Urinary bladder (tissue), 4 donors: Measurements from ENCODE around the gene CCDC201. TPM values are rescaled to one million over a fixed set of nuclear protein-coding genes. Genes with fewer than 3 reads are reported as not detected.
"Not testable (repeated sequence)": the region's sequence is repeated elsewhere in the genome, so short reads cannot be mapped to it uniquely, and the experiment has no call there.

Source experiments
- DNase-seq: peaks from one replicate; pipeline ENCODE4 v3.0.0-alpha.2; 2015; ENCODE audit errors: extremely low spot score
- H3K27ac ChIP-seq: one replicate; pipeline ENCODE4 v1.5.1; 2013; ENCODE audit warnings: low read depth, mild to moderate bottlenecking, moderate library complexity
- H3K36me3 ChIP-seq: one replicate; pipeline ENCODE4 v1.6.1; 2013; ENCODE audit warnings: mild to moderate bottlenecking, moderate library complexity; ENCODE audit not compliant: insufficient read depth
- H3K4me1 ChIP-seq: one replicate; pipeline ENCODE4 v1.6.1; 2013; ENCODE audit warnings: mild to moderate bottlenecking, moderate library complexity; ENCODE audit not compliant: insufficient read depth
- H3K4me3 ChIP-seq: one replicate; pipeline ENCODE4 v1.5.1; 2013; ENCODE audit warnings: low read depth, low read length
- WGBS: extraction: QIAGEN DNeasy Blood & Tissue Kit; methylation state at CpG from one replicate; pipeline ENCODE4 v1.1.7; 2013; 5-methylcytosine and 5-hydroxymethylcytosine counted together
- polyA plus RNA-seq: library from polyadenylated mRNA; stranded (reverse); fragments of 200-250 nt; gene quantifications from one replicate; pipeline ENCODE4 v1.2.3, GENCODE V29; 2013
- total RNA-seq: library from RNA; depleted of rRNA; stranded (reverse); fragments of >200 nt; gene quantifications from one replicate; pipeline ENCODE4 v1.2.3, GENCODE V29; 2014
- donor health status: healthy with polysubstance abuse.
- donor health status: healthy.

CCDC201 gene
- total and polyA plus RNA-seq, 2 donors = not detected

GRCh38 chr7:45846536-45846935 is 26.3 kb downstream of the CCDC201 start:
- 32% methylated on average over 5 of the region's 5 CpGs for WGBS

GRCh38 chr7:45841926-45842717 is 30.8 kb downstream of the CCDC201 start:
- WGBS = 55% methylated on average over 4 of the region's 4 CpGs
- DNase-seq, H3K4me3 ChIP-seq, H3K27ac ChIP-seq, H3K4me1 ChIP-seq, H3K36me3 ChIP-seq: not testable (repeated sequence)

More at GRCh38 chr7:45846536-45846935, 26.3 kb downstream of the CCDC201 start:
- not testable (repeated sequence) for H3K27ac ChIP-seq, H3K4me1 ChIP-seq, H3K4me3 ChIP-seq, DNase-seq, H3K36me3 ChIP-seq

- not testable (repeated sequence) for H3K4me1 ChIP-seq, H3K27ac ChIP-seq, H3K36me3 ChIP-seq, DNase-seq, H3K4me3 ChIP-seq
- WGBS = 64% methylated on average over 2 of the region's 2 CpGs
These were observed 34.0 kb downstream of the CCDC201 start for GRCh38 chr7:45838852-45839251.

GRCh38 chr7:45832433-45833177 is 40.3 kb downstream of the CCDC201 start:
- H3K4me1 ChIP-seq, H3K36me3 ChIP-seq, H3K4me3 ChIP-seq, H3K27ac ChIP-seq, DNase-seq: not testable (repeated sequence)
- 65% methylated on average over 9 of the region's 9 CpGs for WGBS

- not testable (repeated sequence) for H3K4me3 ChIP-seq, H3K27ac ChIP-seq, H3K4me1 ChIP-seq, DNase-seq, H3K36me3 ChIP-seq
- 92% methylated on average over 12 of the region's 12 CpGs for WGBS
These were observed 43.0 kb downstream of the CCDC201 start for GRCh38 chr7:45829846-45830245.

- not testable (repeated sequence) for H3K27ac ChIP-seq, H3K4me3 ChIP-seq, H3K36me3 ChIP-seq, DNase-seq, H3K4me1 ChIP-seq
- WGBS = 94% methylated on average over 13 of the region's 13 CpGs
These were observed 45.2 kb downstream of the CCDC201 start for GRCh38 chr7:45827731-45828130.

GRCh38 chr7:45826550-45826949 is 46.3 kb downstream of the CCDC201 start:
- not testable (repeated sequence) for H3K4me1 ChIP-seq, H3K4me3 ChIP-seq, H3K36me3 ChIP-seq, DNase-seq, H3K27ac ChIP-seq
- 87% methylated on average over 3 of the region's 3 CpGs for WGBS

GRCh38 chr7:45818763-45819162 is 54.1 kb downstream of the CCDC201 start:
- 90% methylated on average over 12 of the region's 12 CpGs for WGBS
- H3K4me1 ChIP-seq = not testable (repeated sequence)

GRCh38 chr7:45817913-45818312 is 55.0 kb downstream of the CCDC201 start:
- H3K4me1 ChIP-seq, H3K36me3 ChIP-seq, DNase-seq, H3K27ac ChIP-seq, H3K4me3 ChIP-seq: not testable (repeated sequence)
- 92% methylated on average over 12 of the region's 12 CpGs for WGBS

More at GRCh38 chr7:45818763-45819162, 54.1 kb downstream of the CCDC201 start:
- not testable (repeated sequence) for H3K36me3 ChIP-seq, H3K27ac ChIP-seq, DNase-seq, H3K4me3 ChIP-seq

- not testable (repeated sequence) for H3K36me3 ChIP-seq, H3K27ac ChIP-seq, DNase-seq, H3K4me3 ChIP-seq, H3K4me1 ChIP-seq
- 88% methylated on average over 8 of the region's 8 CpGs for WGBS
These were observed 55.9 kb downstream of the CCDC201 start for GRCh38 chr7:45817016-45817415.

- not testable (repeated sequence) for DNase-seq
These were observed 58.4 kb downstream of the CCDC201 start for GRCh38 chr7:45814216-45815118.

GRCh38 chr7:45813771-45814170 is 59.1 kb downstream of the CCDC201 start:
- H3K4me1 ChIP-seq, H3K27ac ChIP-seq, H3K4me3 ChIP-seq, H3K36me3 ChIP-seq, DNase-seq: not testable (repeated sequence)
- WGBS = 91% methylated on average over 18 of the region's 18 CpGs

More at GRCh38 chr7:45814216-45815118, 58.4 kb downstream of the CCDC201 start:
- WGBS = 89% methylated on average over 37 of the region's 37 CpGs
- not testable (repeated sequence) for H3K4me1 ChIP-seq, H3K36me3 ChIP-seq, H3K4me3 ChIP-seq, H3K27ac ChIP-seq

GRCh38 chr7:45812946-45813345 is 59.9 kb downstream of the CCDC201 start:
- 96% methylated on average over 24 of the region's 24 CpGs for WGBS
- Histone ChIP-seq H3K27ac (no peak overlapping the region), H3K4me3 (no peak overlapping the region), H3K36me3 (no peaks in the 10 kb centered on the region), H3K4me1 (no peaks in the 10 kb centered on the region)
- DNase-seq = no peak
